Measurements from ENCODE around the gene FANCF.
A peak's percentile ranks its signal among the peaks of the same experiment; 100 is the strongest.

The FANCF gene

DNA sequence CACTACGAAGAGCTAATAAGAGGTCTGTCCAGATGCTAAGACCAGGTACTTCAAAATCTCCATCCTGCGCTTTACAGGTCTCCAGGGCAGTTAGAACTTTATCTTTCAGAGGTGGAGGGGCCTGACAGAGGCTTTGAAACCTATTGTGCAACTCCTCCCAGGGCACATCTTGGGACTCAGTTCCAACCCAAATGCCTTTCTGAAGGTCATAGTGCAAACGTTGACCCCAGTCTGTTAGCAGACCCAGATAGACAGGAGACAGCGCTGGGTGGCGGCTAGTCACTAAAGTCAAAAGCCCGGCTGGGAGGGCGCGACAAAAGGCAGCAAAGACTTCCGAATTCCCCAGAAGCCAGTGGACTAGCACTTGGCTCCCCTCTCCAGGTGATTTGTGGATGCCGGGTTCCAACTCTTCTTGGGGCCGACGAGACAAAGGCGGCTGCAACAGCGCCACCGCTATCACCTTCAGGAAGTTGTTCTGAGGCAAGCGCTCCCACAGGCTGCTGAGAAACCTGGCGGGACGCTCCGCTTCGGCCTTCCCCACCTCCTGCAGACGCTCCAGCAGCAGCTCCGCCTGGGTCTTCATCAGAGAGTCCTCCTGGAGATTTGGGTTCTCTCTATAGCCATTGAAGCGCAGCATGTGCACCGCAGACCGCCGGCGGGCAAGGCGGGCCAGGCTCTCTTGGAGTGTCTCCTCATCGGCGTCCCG lies 728 bp downstream of the FANCF start:
- peak; percentile 37 to 55 (median 54) for DNase-seq

- DNase-seq, result no peak
Observed at GRCh38 chr11:22617868-22618267, 7.8 kb downstream of the FANCF start.

DNA sequence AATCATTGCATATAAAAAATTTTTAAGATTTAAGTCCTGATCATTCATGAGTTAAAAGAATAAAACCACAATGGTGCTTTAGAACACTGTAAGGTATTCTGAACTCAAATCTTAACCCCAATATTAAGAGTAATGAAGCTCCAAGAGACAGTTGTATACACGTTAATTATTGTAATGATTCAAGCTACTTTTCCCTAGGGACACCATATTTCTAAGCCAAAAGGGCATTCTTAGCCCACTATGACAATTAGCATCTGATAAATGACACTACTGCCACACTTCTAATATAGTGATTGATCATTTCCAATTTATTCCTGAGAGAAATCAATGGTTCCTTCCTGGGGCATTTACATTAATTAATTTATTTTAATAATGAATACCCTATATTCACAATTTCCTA lies 21.7 kb downstream of the FANCF start:
- no peak for DNase-seq

- no peak for DNase-seq
Observed at GRCh38 chr11:22602504-22602903, 23.1 kb downstream of the FANCF start.

DNA sequence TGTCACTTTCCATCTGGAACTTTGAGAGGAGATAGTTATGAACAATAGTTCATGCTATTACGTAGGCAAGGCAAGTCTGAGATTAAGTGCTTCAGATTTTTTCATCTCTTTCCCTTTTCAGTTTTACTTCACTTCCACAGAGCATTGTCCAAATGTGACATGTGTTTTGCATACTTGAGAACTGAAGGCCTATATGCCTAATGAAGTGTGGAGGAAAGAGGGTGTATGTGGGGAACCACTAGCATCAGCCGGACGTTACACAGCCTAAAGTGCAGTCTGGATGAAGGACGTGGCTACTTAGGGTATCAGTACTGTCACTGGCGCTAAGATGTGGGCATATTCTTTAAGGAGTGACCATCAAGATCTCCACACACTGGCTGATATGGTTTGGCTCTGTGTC lies 26.2 kb downstream of the FANCF start:
- DNase-seq, result no peak

GRCh38 chr11:22597062-22597461 lies 28.6 kb downstream of the FANCF start:
- no peak for DNase-seq

DNA sequence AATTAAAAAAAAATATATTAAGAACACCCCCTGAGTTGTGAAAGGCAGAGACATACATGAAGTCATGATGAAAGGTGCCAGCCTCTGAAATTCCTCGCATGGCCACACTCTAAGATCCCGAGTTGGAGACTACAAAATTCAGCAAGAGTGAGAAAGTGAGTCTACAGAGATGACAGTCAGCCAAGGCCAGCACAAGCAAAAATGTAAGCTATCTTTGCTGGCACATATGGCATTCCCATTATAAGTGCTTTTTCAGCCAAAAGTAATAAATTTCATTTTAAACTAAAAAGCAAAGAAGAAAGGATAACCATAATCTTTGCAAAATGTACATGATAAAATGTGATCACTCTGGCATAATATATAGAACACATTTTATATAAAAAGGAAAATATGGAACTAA lies 40.6 kb downstream of the FANCF start:
- DNase-seq, result no peak

DNA sequence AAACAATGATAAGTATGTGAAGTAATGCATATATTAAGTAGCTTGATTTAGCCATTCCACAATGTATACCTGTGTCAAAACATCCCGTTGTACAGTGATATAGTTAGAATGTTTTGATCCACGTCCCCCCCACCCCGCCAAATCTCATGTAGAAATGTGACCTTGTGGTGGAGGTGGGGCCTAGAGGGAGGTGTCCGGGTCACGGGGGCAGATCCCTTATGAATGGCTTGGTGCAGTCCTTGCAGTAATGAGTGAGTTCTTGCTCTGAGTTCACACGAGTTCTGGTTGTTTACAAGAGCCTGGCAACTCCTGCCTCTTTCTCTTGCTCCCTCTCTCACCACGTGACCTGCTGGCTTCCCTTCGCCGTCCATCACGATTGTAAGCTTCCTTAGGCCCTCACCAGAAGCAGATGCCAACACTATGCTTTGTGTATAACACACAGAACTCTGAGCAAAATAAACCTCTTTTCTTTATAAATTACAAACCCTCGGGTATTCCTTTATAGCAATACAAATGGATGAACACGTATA lies 41.6 kb downstream of the FANCF start:
- no peak for DNase-seq

DNA sequence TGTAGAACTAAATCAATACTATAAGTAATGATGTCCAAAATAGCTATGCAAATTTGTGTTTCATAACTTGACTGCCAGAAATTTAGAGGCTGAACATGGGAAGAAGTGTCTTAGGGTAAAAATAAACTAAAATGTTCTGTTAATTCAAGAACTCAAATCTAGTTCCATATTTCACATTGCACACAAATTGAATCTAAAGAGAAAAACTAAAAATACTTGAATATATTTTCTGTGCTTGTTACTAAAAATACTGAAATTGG lies 43.5 kb downstream of the FANCF start:
- DNase-seq, result no peak

- no peak for DNase-seq
Observed at GRCh38 chr11:22581354-22582150, 44.1 kb downstream of the FANCF start.

DNA sequence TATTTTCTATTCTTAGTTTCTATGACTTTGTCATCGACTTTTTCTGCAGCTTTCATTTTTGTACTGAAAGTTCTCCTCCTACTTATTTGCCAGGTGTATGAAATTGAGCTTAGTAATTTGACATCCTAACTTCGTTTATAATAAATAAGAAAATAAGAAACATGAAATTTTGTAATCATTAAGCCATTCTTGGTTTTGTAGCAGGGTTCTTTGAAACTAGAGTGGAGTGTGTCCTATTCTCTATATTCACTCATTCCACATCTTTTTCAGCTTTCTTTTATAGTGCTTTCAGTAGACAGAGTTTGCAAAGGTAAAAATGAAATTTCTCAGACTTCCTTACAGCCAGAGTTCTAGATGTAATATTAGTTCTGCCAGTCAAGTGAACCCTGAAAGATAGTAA lies 47.8 kb downstream of the FANCF start:
- no peak for DNase-seq
